ENCODE results near the gene YKT6. TPM values are rescaled to one million over a fixed set of nuclear protein-coding genes. Genes with fewer than 3 reads are reported as not detected.

YKT6 gene
- total and polyA plus RNA-seq, 2 donors (not counting 1 experiment from before 2014, with no cell fraction given) = 36.5 to 62.3 TPM

GRCh38 chr7:44220358-44221112 lies 19.8 kb downstream of the YKT6 start:
- Mint-ChIP-seq H3K4me3 (no peak overlapping the region), H3K27me3 (peaks cover 4% of the 10 kb centered on the region), H3K9me3 (ENCODE audit: insufficient read depth) (no peaks in the 10 kb centered on the region), H3K4me1 (no peaks in the 10 kb centered on the region), H3K27ac (no peak overlapping the region)
- 87% methylated on average over 17 of the region's 24 CpGs for WGBS (ENCODE audit: insufficient coverage)
- ATAC-seq (ENCODE audit: low read depth) (no peak), DNase-seq (no peak)
- peaks cover 0 to 3% (median 0%) of the 10 kb centered on the region in 4 experiments for H3K27me3 ChIP-seq (replicated peaks in 1 of 4; ENCODE audit: control extremely low read depth in 1 of 4, control insufficient read depth in 3 of 4, insufficient read depth in 4 of 4, low read length in 3 of 4)
- no peak overlapping the region for H3K4me3 ChIP-seq (ENCODE audit: control extremely low read depth in 1 of 5, extremely low read depth in 1 of 5, insufficient read depth in 1 of 5, low read depth in 2 of 5, low read length in 4 of 5)
- intact Hi-C loops (cut with micrococcal nuclease) = no loop called here
- no peaks in the 10 kb centered on the region for H3K9me3 ChIP-seq (ENCODE audit: control extremely low read depth in 1 of 3, control insufficient read depth in 2 of 3, insufficient read depth in 1 of 3, low read length in 2 of 3)
- no peaks in the 10 kb centered on the region for H3K4me1 ChIP-seq (ENCODE audit: control insufficient read depth in 2 of 2, insufficient read depth in 2 of 2, low read length in 2 of 2)
- H3K27ac ChIP-seq (ENCODE audit: low read length in 2 of 2) = no peak overlapping the region
- no peak overlapping the region for H3K9ac ChIP-seq (ENCODE audit: low read length)
- CTCF ChIA-PET = no interaction called here
- H4K20me1 ChIP-seq (ENCODE audit: control insufficient read depth, insufficient read depth, low read length, poor library complexity, severe bottlenecking) = no peaks in the 10 kb centered on the region
- no peaks in the 10 kb centered on the region for H3K79me2 ChIP-seq (ENCODE audit: control insufficient read depth, insufficient read depth, low read length)
- no peak overlapping the region for H2AFZ ChIP-seq (ENCODE audit: insufficient read depth, low read depth, low read length, poor library complexity, severe bottlenecking)
- H3K4me2 ChIP-seq (replicated peaks; ENCODE audit: low read depth, low read length, poor library complexity, severe bottlenecking) = no peak overlapping the region
- no peak for TF ChIP-seq CTCF (IDR thresholded peaks at IDR 0.05)
- TF ChIP-seq EZH2 (IDR thresholded peaks at IDR 0.05; ENCODE audit: borderline replicate concordance, insufficient read depth, low read depth, low read length, poor library complexity, severe bottlenecking) = no peak
- no peaks in the 10 kb centered on the region for H3K36me3 ChIP-seq (replicated peaks in 1 of 2; ENCODE audit: control extremely low read depth in 1 of 2, control insufficient read depth in 1 of 2, extremely low read depth in 1 of 2, insufficient read depth in 2 of 2, low read length in 1 of 2)
- POLR2A ChIA-PET = no interaction called here

GRCh38 chr7:44221231-44221791 lies 20.5 kb downstream of the YKT6 start:
- TF ChIP-seq EZH2 (IDR thresholded peaks at IDR 0.05; ENCODE audit: borderline replicate concordance, insufficient read depth, low read depth, low read length, poor library complexity, severe bottlenecking) = no peak
- TF ChIP-seq CTCF (IDR thresholded peaks at IDR 0.05) = no peak
- no peak overlapping the region for H3K4me2 ChIP-seq (replicated peaks; ENCODE audit: low read depth, low read length, poor library complexity, severe bottlenecking)
- WGBS (ENCODE audit: insufficient coverage) = 87% methylated on average over 28 of the region's 30 CpGs

More at GRCh38 chr7:44221231-44221791, 20.5 kb downstream of the YKT6 start:
- ATAC-seq (ENCODE audit: low read depth) (no peak), DNase-seq (no peak)
- no peaks in the 10 kb centered on the region for H3K36me3 ChIP-seq (replicated peaks in 1 of 2; ENCODE audit: control extremely low read depth in 1 of 2, control insufficient read depth in 1 of 2, extremely low read depth in 1 of 2, insufficient read depth in 2 of 2, low read length in 1 of 2)
- Mint-ChIP-seq H3K9me3 (ENCODE audit: insufficient read depth) (no peaks in the 10 kb centered on the region), H3K27me3 (peaks cover 12% of the 10 kb centered on the region), H3K27ac (no peak overlapping the region), H3K4me1 (no peaks in the 10 kb centered on the region), H3K4me3 (no peak overlapping the region)
- ChIA-PET CTCF (no interaction called here), POLR2A (no interaction called here)
- no peak overlapping the region for H2AFZ ChIP-seq (ENCODE audit: insufficient read depth, low read depth, low read length, poor library complexity, severe bottlenecking)
- no peaks in the 10 kb centered on the region for H3K79me2 ChIP-seq (ENCODE audit: control insufficient read depth, insufficient read depth, low read length)
- H3K27me3 ChIP-seq (replicated peaks in 1 of 4; ENCODE audit: control extremely low read depth in 1 of 4, control insufficient read depth in 3 of 4, insufficient read depth in 4 of 4, low read length in 3 of 4) = peaks cover 0 to 6% (median 0%) of the 10 kb centered on the region in 4 experiments
- no peak overlapping the region for H3K27ac ChIP-seq (ENCODE audit: low read length in 2 of 2)
- H3K9me3 ChIP-seq (ENCODE audit: control extremely low read depth in 1 of 3, control insufficient read depth in 2 of 3, insufficient read depth in 1 of 3, low read length in 2 of 3) = no peaks in the 10 kb centered on the region
- H3K4me1 ChIP-seq (ENCODE audit: control insufficient read depth in 2 of 2, insufficient read depth in 2 of 2, low read length in 2 of 2) = no peaks in the 10 kb centered on the region
- H4K20me1 ChIP-seq (ENCODE audit: control insufficient read depth, insufficient read depth, low read length, poor library complexity, severe bottlenecking) = no peaks in the 10 kb centered on the region
- H3K9ac ChIP-seq (ENCODE audit: low read length) = no peak overlapping the region
- H3K4me3 ChIP-seq (ENCODE audit: control extremely low read depth in 1 of 5, extremely low read depth in 1 of 5, insufficient read depth in 1 of 5, low read depth in 2 of 5, low read length in 4 of 5) = no peak overlapping the region
- intact Hi-C loops (cut with micrococcal nuclease) = no loop called here

Measured in B cell (primary cell).